CD14-positive monocyte (primary cell): ENCODE results near the gene SPATA16. TPM values are rescaled to one million over a fixed set of nuclear protein-coding genes. Genes with fewer than 3 reads are reported as not detected.

Experiments
- DNase-seq, 3 donors: peaks; one replicate each; pipeline ENCODE4 v3.0.0-alpha.2; 2011 to 2022
- H2AFZ ChIP-seq: 2 replicates; pipeline ENCODE4 v1.6.0; 2012; ENCODE audit warnings: mild to moderate bottlenecking, low read depth, low read length, inconsistent platforms; ENCODE audit not compliant: insufficient read depth, poor library complexity, severe bottlenecking
- H3K27ac ChIP-seq, 2 donors: 1 replicate in 1 of 2; 2 replicates in 1 of 2; pipeline ENCODE4 v1.5.1; 2012 to 2013; ENCODE audit warnings: low read length in 2 of 2, control low read depth in 1 of 2, inconsistent platforms in 1 of 2, low read depth in 1 of 2, mild to moderate bottlenecking in 1 of 2
- H3K27me3 ChIP-seq, 2 donors: one replicate each; pipeline versions ENCODE4 v1.6.0 to v1.6.1; 2011 to 2013; ENCODE audit warnings: low read length in 2 of 2; ENCODE audit not compliant: control insufficient read depth in 2 of 2, insufficient read depth in 2 of 2
- H3K36me3 ChIP-seq, 2 donors: replicated peaks in 1 of 2; 1 replicate in 1 of 2; 2 replicates in 1 of 2; pipeline versions ENCODE4 v1.5.1 to v1.6.1; 2012 to 2013; ENCODE audit warnings: low read length in 2 of 2, control low read depth in 1 of 2, inconsistent platforms in 1 of 2, mild to moderate bottlenecking in 1 of 2; ENCODE audit not compliant: insufficient read depth in 2 of 2, control insufficient read depth in 1 of 2
- H3K4me1 ChIP-seq, 2 donors: 1 replicate in 1 of 2; 2 replicates in 1 of 2; pipeline versions ENCODE4 v1.5.1 to v1.6.1; 2012 to 2013; ENCODE audit warnings: low read length in 2 of 2, control low read depth in 1 of 2, inconsistent platforms in 1 of 2, mild to moderate bottlenecking in 1 of 2, moderate library complexity in 1 of 2; ENCODE audit not compliant: insufficient read depth in 2 of 2, control insufficient read depth in 1 of 2
- H3K4me2 ChIP-seq: replicated peaks from 2 replicates; pipeline ENCODE3; 2012; ENCODE audit warnings: low read length, moderate library complexity, mild to moderate bottlenecking; ENCODE audit not compliant: poor library complexity, severe bottlenecking; ENCODE audit errors: extremely low read depth
- H3K4me3 ChIP-seq, 3 experiments: fragments of 200-600 bp in 1 of 3; sonication (generic) in 1 of 3; replicated peaks in 1 of 3; 1 replicate in 2 of 3; 2 replicates in 1 of 3; pipeline ENCODE4 v1.5.1; 2011 to 2013; ENCODE audit warnings: low read length in 3 of 3, mild to moderate bottlenecking in 3 of 3, control low read depth in 2 of 3, low read depth in 2 of 3, inconsistent platforms in 1 of 3, moderate library complexity in 1 of 3
- H3K79me2 ChIP-seq: 2 replicates; pipeline ENCODE4 v1.6.0; 2012; ENCODE audit warnings: mild to moderate bottlenecking, control low read depth, inconsistent platforms, low read length, moderate library complexity; ENCODE audit not compliant: insufficient read depth
- H3K9ac ChIP-seq: 2 replicates; pipeline ENCODE4 v1.6.0; 2017; ENCODE audit warnings: low read length, mild to moderate bottlenecking; ENCODE audit not compliant: insufficient read depth, poor library complexity, severe bottlenecking
- H3K9me3 ChIP-seq, 2 donors: replicated peaks in 1 of 2; 1 replicate in 1 of 2; 2 replicates in 1 of 2; pipeline versions ENCODE4 v1.5.1 to v1.6.1; 2012 to 2013; ENCODE audit warnings: low read length in 2 of 2, control low read depth in 1 of 2; ENCODE audit not compliant: control insufficient read depth in 1 of 2, insufficient read depth in 1 of 2
- H4K20me1 ChIP-seq: 2 replicates; pipeline ENCODE4 v1.6.0; 2012; ENCODE audit warnings: mild to moderate bottlenecking, low read length, control low read depth, moderate library complexity; ENCODE audit not compliant: insufficient read depth
- H3K27ac Mint-ChIP-seq, 7 donors: one replicate each; pipeline ENCODE4 v1.8.0; 2020; ENCODE audit warnings: mild to moderate bottlenecking in 7 of 7, mixed read lengths in 7 of 7, moderate library complexity in 6 of 7, inconsistent platforms in 2 of 7
- H3K27me3 Mint-ChIP-seq, 3 donors: one replicate each; pipeline ENCODE4 v1.8.0; 2021 to 2022; ENCODE audit warnings: low read depth in 3 of 3, mild to moderate bottlenecking in 3 of 3, mixed read lengths in 3 of 3, moderate library complexity in 3 of 3, inconsistent platforms in 1 of 3
- H3K36me3 Mint-ChIP-seq, 2 donors: one replicate each; pipeline ENCODE4 v1.8.0; 2020; ENCODE audit warnings: mixed read lengths in 2 of 2, inconsistent platforms in 1 of 2, mild to moderate bottlenecking in 1 of 2
- H3K4me1 Mint-ChIP-seq: one replicate; pipeline ENCODE4 v1.8.0; 2020; ENCODE audit warnings: mild to moderate bottlenecking, mixed read lengths
- H3K4me3 Mint-ChIP-seq, 2 donors: one replicate each; pipeline ENCODE4 v1.8.0; 2020; ENCODE audit warnings: mild to moderate bottlenecking in 2 of 2, mixed read lengths in 2 of 2, moderate library complexity in 1 of 2
- H3K9me3 Mint-ChIP-seq, 7 donors: one replicate each; pipeline ENCODE4 v1.8.0; 2020 to 2022; ENCODE audit warnings: mixed read lengths in 7 of 7, mild to moderate bottlenecking in 6 of 7, moderate library complexity in 6 of 7, inconsistent platforms in 2 of 7
- CTCF ChIP-seq: fragments of 200-600 bp; IDR thresholded peaks from one replicate; pipeline ENCODE4 v1.8.0; 2022; ENCODE audit warnings: antibody characterized with exemption, mild to moderate bottlenecking
- WGBS: methylation state at CpG from one replicate; pipeline ENCODE4 v1.1.5; 2013; ENCODE audit warnings: missing lambda C conversion rate; ENCODE audit not compliant: insufficient coverage; 5-methylcytosine and 5-hydroxymethylcytosine counted together
- intact Hi-C, 2 donors: fragments of 100-400 bp; cut with micrococcal nuclease; formaldehyde crosslinking; loops; one replicate each; pipeline versions ENCODE4 v1.15.0 to v1.15.1; 2023
- polyA plus RNA-seq, 3 donors: library from polyadenylated mRNA; depleted of rRNA in 1 of 3; unstranded in 2 of 3; stranded (reverse) in 1 of 3; fragments of 300-500 nt in 2 of 3; fragments of >200 nt in 1 of 3; fragmentation: Illumina TruSeq in 2 of 3; gene quantifications; 1 replicate in 2 of 3; 2 replicates in 1 of 3; pipeline ENCODE4 v1.2.3, GENCODE V29; 2012 to 2021

SPATA16 gene
- polyA plus RNA-seq, 3 donors: not detected

GRCh38 chr3:172984914-172985313 lies 156.1 kb downstream of the SPATA16 start:
- Histone ChIP-seq H3K36me3 (no peaks in the 10 kb centered on the region), H4K20me1 (no peaks in the 10 kb centered on the region), H3K4me3 (no peak overlapping the region), H3K9me3 (no peaks in the 10 kb centered on the region), H3K4me1 (no peaks in the 10 kb centered on the region), H3K27ac (no peak overlapping the region), H2AFZ (no peak overlapping the region), H3K27me3 (no peaks in the 10 kb centered on the region), H3K4me2 (no peak overlapping the region), H3K79me2 (no peaks in the 10 kb centered on the region), H3K9ac (no peak overlapping the region)
- Mint-ChIP-seq H3K36me3 (no peaks in the 10 kb centered on the region), H3K4me3 (no peak overlapping the region), H3K27me3 (peaks cover 0 to 7% (median 0%) of the 10 kb centered on the region in 3 donors), H3K27ac (no peak overlapping the region), H3K4me1 (no peaks in the 10 kb centered on the region), H3K9me3 (peaks cover 0 to 1% (median 0%) of the 10 kb centered on the region in 7 donors)
- no peak for TF ChIP-seq CTCF
- no CpG with 5 or more reads among the region's 1 CpG for WGBS
- intact Hi-C loops: no loop called here
- no peak for DNase-seq

GRCh38 chr3:172982736-172983364 lies 158.2 kb downstream of the SPATA16 start:
- H3K27ac Mint-ChIP-seq: no peak overlapping the region
- H2AFZ ChIP-seq: no peak overlapping the region
- H3K36me3 ChIP-seq: no peaks in the 10 kb centered on the region
- H3K4me2 ChIP-seq: no peak overlapping the region
- no peaks in the 10 kb centered on the region for H3K36me3 Mint-ChIP-seq
- no peaks in the 10 kb centered on the region for H3K4me1 Mint-ChIP-seq
- no peak overlapping the region for H3K4me3 Mint-ChIP-seq
- H3K9ac ChIP-seq: no peak overlapping the region
- H3K9me3 ChIP-seq: no peaks in the 10 kb centered on the region
- H3K4me3 ChIP-seq: no peak overlapping the region
- no peaks in the 10 kb centered on the region for H4K20me1 ChIP-seq
- H3K27me3 ChIP-seq: no peaks in the 10 kb centered on the region
- H3K9me3 Mint-ChIP-seq: peaks cover 0 to 2% (median 0%) of the 10 kb centered on the region in 7 donors
- H3K4me1 ChIP-seq: no peaks in the 10 kb centered on the region
- no peak for DNase-seq
- 77% methylated on average over 2 of the region's 3 CpGs for WGBS
- no peak overlapping the region for H3K27ac ChIP-seq
- intact Hi-C loops: no loop called here
- no peak for TF ChIP-seq CTCF
- peaks cover 0 to 6% (median 0%) of the 10 kb centered on the region in 3 donors for H3K27me3 Mint-ChIP-seq
- no peaks in the 10 kb centered on the region for H3K79me2 ChIP-seq
